ENCODE measurements around the gene ADAMTSL5.

The ADAMTSL5 gene

GRCh38 chr19:1461862-1462261 lies 51.0 kb downstream of the ADAMTSL5 start:
- in situ Hi-C loops (cut with HindIII; ENCODE audit: low sequenced_read_pairs), result no loop called here
- TF ChIP-seq CTCF (IDR thresholded peaks at IDR 0.05; ENCODE audit: low read depth, low read length, missing control alignments), result no peak
- H3K4me3 ChIP-seq (ENCODE audit: low read depth, low read length), result no peak overlapping the region
- DNase-seq (ENCODE audit: low read depth), result no peak

- no peak overlapping the region for H3K4me3 ChIP-seq (ENCODE audit: low read depth, low read length)
- TF ChIP-seq CTCF (IDR thresholded peaks at IDR 0.05; ENCODE audit: low read depth, low read length, missing control alignments), result no peak
- in situ Hi-C loops (cut with HindIII; ENCODE audit: low sequenced_read_pairs), result no loop called here
- DNase-seq (ENCODE audit: low read depth), result no peak
These were observed 52.5 kb downstream of the ADAMTSL5 start for GRCh38 chr19:1460033-1460995.

- no peak for DNase-seq (ENCODE audit: low read depth)
- no peak for TF ChIP-seq CTCF (IDR thresholded peaks at IDR 0.05; ENCODE audit: low read depth, low read length, missing control alignments)
- no peak overlapping the region for H3K4me3 ChIP-seq (ENCODE audit: low read depth, low read length)
- in situ Hi-C loops (cut with HindIII; ENCODE audit: low sequenced_read_pairs), result no loop called here
These were observed 53.3 kb downstream of the ADAMTSL5 start for GRCh38 chr19:1459479-1459878.

GRCh38 chr19:1457892-1458291 lies 54.9 kb downstream of the ADAMTSL5 start:
- in situ Hi-C loops (cut with HindIII; ENCODE audit: low sequenced_read_pairs), result no loop called here
- no peak for TF ChIP-seq CTCF (IDR thresholded peaks at IDR 0.05; ENCODE audit: low read depth, low read length, missing control alignments)
- no peak overlapping the region for H3K4me3 ChIP-seq (ENCODE audit: low read depth, low read length)
- no peak for DNase-seq (ENCODE audit: low read depth)

- TF ChIP-seq CTCF (IDR thresholded peaks at IDR 0.05; ENCODE audit: low read depth, low read length, missing control alignments), result no peak
- H3K4me3 ChIP-seq (ENCODE audit: low read depth, low read length), result no peak overlapping the region
- no peak for DNase-seq (ENCODE audit: low read depth)
- in situ Hi-C loops (cut with HindIII; ENCODE audit: low sequenced_read_pairs), result no loop called here
These were observed 55.6 kb downstream of the ADAMTSL5 start for GRCh38 chr19:1457031-1457739.

GRCh38 chr19:1456121-1456900 lies 56.5 kb downstream of the ADAMTSL5 start:
- DNase-seq (ENCODE audit: low read depth), result no peak
- no peak for TF ChIP-seq CTCF (IDR thresholded peaks at IDR 0.05; ENCODE audit: low read depth, low read length, missing control alignments)
- in situ Hi-C loops (cut with HindIII; ENCODE audit: low sequenced_read_pairs), result no loop called here
- no peak overlapping the region for H3K4me3 ChIP-seq (ENCODE audit: low read depth, low read length)
